Gastrocnemius medialis (tissue), 4 donors: Measurements from ENCODE around the gene BASP1.

Experiments
- POLR2A ChIP-seq, 2 donors: fragments of 450-650 bp; IDR thresholded peaks; one replicate each; pipeline ENCODE4 v1.6.1; 2017; ENCODE audit warnings: antibody characterized with exemption in 2 of 2, mild to moderate bottlenecking in 2 of 2, moderate library complexity in 2 of 2
- TF ChIP-seq, protein P1 (sequence below), 5 experiments: fragments of 450-650 bp in 3 of 5; fragments of 200-600 bp in 2 of 5; sonication (generic) in 2 of 5; IDR thresholded peaks in 4 of 5; conservative IDR thresholded peaks in 1 of 5; 1 replicate in 4 of 5; 2 replicates in 1 of 5; pipeline ENCODE4 v1.5.1; 2016 to 2019; ENCODE audit warnings: antibody characterized with exemption in 5 of 5, mild to moderate bottlenecking in 3 of 5, moderate library complexity in 3 of 5

DNA sequence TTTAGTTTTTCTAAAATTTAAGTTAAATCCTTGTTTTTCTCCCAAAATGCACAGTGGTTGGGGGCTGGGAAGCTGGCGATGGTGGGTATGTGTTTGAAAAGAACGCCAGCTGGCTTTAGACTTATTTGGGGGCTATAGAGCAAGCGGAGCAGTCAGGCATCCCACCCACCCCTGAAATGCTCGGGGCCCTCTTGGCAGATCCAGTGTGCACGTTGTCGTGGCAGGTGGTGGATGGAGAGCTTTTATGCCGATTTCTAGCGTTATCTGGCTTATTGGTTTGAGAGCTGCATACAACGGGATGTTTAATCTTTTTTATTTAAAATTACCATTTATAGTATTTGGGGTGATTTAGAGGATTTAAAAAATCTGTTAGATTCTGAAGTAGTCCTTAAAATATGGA lies 8.1 kb downstream of the BASP1 start:
- TF ChIP-seq, protein P1, sequence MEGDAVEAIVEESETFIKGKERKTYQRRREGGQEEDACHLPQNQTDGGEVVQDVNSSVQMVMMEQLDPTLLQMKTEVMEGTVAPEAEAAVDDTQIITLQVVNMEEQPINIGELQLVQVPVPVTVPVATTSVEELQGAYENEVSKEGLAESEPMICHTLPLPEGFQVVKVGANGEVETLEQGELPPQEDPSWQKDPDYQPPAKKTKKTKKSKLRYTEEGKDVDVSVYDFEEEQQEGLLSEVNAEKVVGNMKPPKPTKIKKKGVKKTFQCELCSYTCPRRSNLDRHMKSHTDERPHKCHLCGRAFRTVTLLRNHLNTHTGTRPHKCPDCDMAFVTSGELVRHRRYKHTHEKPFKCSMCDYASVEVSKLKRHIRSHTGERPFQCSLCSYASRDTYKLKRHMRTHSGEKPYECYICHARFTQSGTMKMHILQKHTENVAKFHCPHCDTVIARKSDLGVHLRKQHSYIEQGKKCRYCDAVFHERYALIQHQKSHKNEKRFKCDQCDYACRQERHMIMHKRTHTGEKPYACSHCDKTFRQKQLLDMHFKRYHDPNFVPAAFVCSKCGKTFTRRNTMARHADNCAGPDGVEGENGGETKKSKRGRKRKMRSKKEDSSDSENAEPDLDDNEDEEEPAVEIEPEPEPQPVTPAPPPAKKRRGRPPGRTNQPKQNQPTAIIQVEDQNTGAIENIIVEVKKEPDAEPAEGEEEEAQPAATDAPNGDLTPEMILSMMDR (IDR thresholded peaks at IDR 0.05 in 4 of 5, conservative IDR thresholded peaks at IDR 0.05 in 1 of 5): no peak
- TF ChIP-seq POLR2A (IDR thresholded peaks at IDR 0.05): no peak
